BLaER1 (cell line): ENCODE results near the gene PLA2R1.
"Not testable (repeated sequence)": the region's sequence is repeated elsewhere in the genome, so short reads cannot be mapped to it uniquely, and the experiment has no call there.

Source experiments
- H3K27ac ChIP-seq: shearing (Covaris generic); formaldehyde crosslinking; 2 replicates; pipeline ENCODE4 v1.8.1; 2022
- H3K27me3 ChIP-seq: shearing (Covaris generic); formaldehyde crosslinking; 2 replicates; pipeline ENCODE4 v1.8.1; 2022
- H3K36me3 ChIP-seq: shearing (Covaris generic); formaldehyde crosslinking; 2 replicates; pipeline ENCODE4 v1.8.1; 2022
- H3K4me1 ChIP-seq: shearing (Covaris generic); formaldehyde crosslinking; 2 replicates; pipeline ENCODE4 v1.8.1; 2022
- H3K4me2 ChIP-seq: shearing (Covaris generic); formaldehyde crosslinking; 2 replicates; pipeline ENCODE4 v1.8.1; 2022
- H3K4me3 ChIP-seq: shearing (Covaris generic); formaldehyde crosslinking; 2 replicates; pipeline ENCODE4 v1.8.1; 2022
- H3K9ac ChIP-seq: shearing (Covaris generic); formaldehyde crosslinking; 2 replicates; pipeline ENCODE4 v1.8.1; 2022
- H3K9me3 ChIP-seq: shearing (Covaris generic); formaldehyde crosslinking; 2 replicates; pipeline ENCODE4 v1.8.1; 2022
- H4K20me1 ChIP-seq: shearing (Covaris generic); formaldehyde crosslinking; 2 replicates; pipeline ENCODE4 v1.8.1; 2022
- Cebpa-rat ChIP-seq: shearing (Covaris generic); IDR thresholded peaks from 2 replicates; pipeline ENCODE4 v1.8.1; 2022

PLA2R1 gene

GRCh38 chr2:159968279-159968900, 94.0 kb downstream of the PLA2R1 start:
- Histone ChIP-seq H3K4me3 (no peak overlapping the region), H3K27ac (no peak overlapping the region), H3K27me3 (no peaks in the 10 kb centered on the region), H3K4me1 (no peaks in the 10 kb centered on the region), H3K9ac (no peak overlapping the region), H3K36me3 (no peaks in the 10 kb centered on the region), H3K9me3 (no peaks in the 10 kb centered on the region), H4K20me1 (no peaks in the 10 kb centered on the region), H3K4me2 (no peak overlapping the region)
- no peak for TF ChIP-seq Cebpa-rat

GRCh38 chr2:159963700-159964099, 98.7 kb downstream of the PLA2R1 start:
- no peaks in the 10 kb centered on the region for H4K20me1 ChIP-seq
- no peak overlapping the region for H3K4me2 ChIP-seq
- no peak overlapping the region for H3K27ac ChIP-seq
- H3K36me3 ChIP-seq, result no peaks in the 10 kb centered on the region
- H3K4me3 ChIP-seq, result no peak overlapping the region
- H3K27me3 ChIP-seq, result no peaks in the 10 kb centered on the region
- no peaks in the 10 kb centered on the region for H3K4me1 ChIP-seq
- no peak overlapping the region for H3K9ac ChIP-seq
- TF ChIP-seq Cebpa-rat, result no peak
- H3K9me3 ChIP-seq, result no peaks in the 10 kb centered on the region

- not testable (repeated sequence) for H3K9me3 ChIP-seq, H3K9ac ChIP-seq, H3K36me3 ChIP-seq, H3K4me3 ChIP-seq, H3K4me2 ChIP-seq, H4K20me1 ChIP-seq, H3K27ac ChIP-seq, H3K27me3 ChIP-seq, H3K4me1 ChIP-seq
Observed at GRCh38 chr2:159962513-159962912, 99.9 kb downstream of the PLA2R1 start.

GRCh38 chr2:159961451-159961850, 101.0 kb downstream of the PLA2R1 start:
- Histone ChIP-seq H3K9ac (no peak overlapping the region), H3K4me3 (no peak overlapping the region), H3K9me3 (no peaks in the 10 kb centered on the region), H3K27ac (no peak overlapping the region), H3K36me3 (no peaks in the 10 kb centered on the region), H3K4me1 (no peaks in the 10 kb centered on the region), H3K27me3 (no peaks in the 10 kb centered on the region), H4K20me1 (no peaks in the 10 kb centered on the region), H3K4me2 (no peak overlapping the region)
- no peak for TF ChIP-seq Cebpa-rat

- no peaks in the 10 kb centered on the region for H3K4me1 ChIP-seq
- no peak overlapping the region for H3K9ac ChIP-seq
- no peaks in the 10 kb centered on the region for H3K27me3 ChIP-seq
- no peak overlapping the region for H3K4me3 ChIP-seq
- H3K36me3 ChIP-seq, result no peaks in the 10 kb centered on the region
- TF ChIP-seq Cebpa-rat, result no peak
- H4K20me1 ChIP-seq, result no peaks in the 10 kb centered on the region
- H3K9me3 ChIP-seq, result no peaks in the 10 kb centered on the region
- H3K27ac ChIP-seq, result no peak overlapping the region
- H3K4me2 ChIP-seq, result no peak overlapping the region
Observed at GRCh38 chr2:159961037-159961436, 101.4 kb downstream of the PLA2R1 start.

- H3K4me1 ChIP-seq, result no peaks in the 10 kb centered on the region
- no peak overlapping the region for H3K4me3 ChIP-seq
- H3K9me3 ChIP-seq, result no peaks in the 10 kb centered on the region
- H3K9ac ChIP-seq, result no peak overlapping the region
- H3K27me3 ChIP-seq, result no peaks in the 10 kb centered on the region
- no peak for TF ChIP-seq Cebpa-rat
- H3K4me2 ChIP-seq, result no peak overlapping the region
- no peaks in the 10 kb centered on the region for H4K20me1 ChIP-seq
- no peak overlapping the region for H3K27ac ChIP-seq
- H3K36me3 ChIP-seq, result no peaks in the 10 kb centered on the region
Observed at GRCh38 chr2:159960414-159960813, 102.0 kb downstream of the PLA2R1 start.

- Histone ChIP-seq H3K4me1 (no peaks in the 10 kb centered on the region), H3K36me3 (no peaks in the 10 kb centered on the region), H3K9ac (no peak overlapping the region), H3K9me3 (no peaks in the 10 kb centered on the region), H3K4me2 (no peak overlapping the region), H3K27ac (no peak overlapping the region), H4K20me1 (no peaks in the 10 kb centered on the region), H3K27me3 (no peaks in the 10 kb centered on the region), H3K4me3 (no peak overlapping the region)
- TF ChIP-seq Cebpa-rat, result no peak
Observed at GRCh38 chr2:159959136-159959535, 103.3 kb downstream of the PLA2R1 start.

- Histone ChIP-seq H3K27ac (no peak overlapping the region), H3K27me3 (no peaks in the 10 kb centered on the region), H3K4me2 (no peak overlapping the region), H3K9ac (no peak overlapping the region), H4K20me1 (no peaks in the 10 kb centered on the region), H3K4me1 (no peaks in the 10 kb centered on the region), H3K4me3 (no peak overlapping the region), H3K36me3 (no peaks in the 10 kb centered on the region), H3K9me3 (no peaks in the 10 kb centered on the region)
- TF ChIP-seq Cebpa-rat, result no peak
Observed at GRCh38 chr2:159953136-159953823, 109.1 kb downstream of the PLA2R1 start.

- Histone ChIP-seq H3K27ac (no peak overlapping the region), H4K20me1 (no peaks in the 10 kb centered on the region), H3K4me2 (no peak overlapping the region), H3K36me3 (no peaks in the 10 kb centered on the region), H3K9me3 (no peaks in the 10 kb centered on the region), H3K9ac (no peak overlapping the region), H3K4me1 (no peaks in the 10 kb centered on the region), H3K4me3 (no peak overlapping the region), H3K27me3 (no peaks in the 10 kb centered on the region)
- no peak for TF ChIP-seq Cebpa-rat
Observed at GRCh38 chr2:159946326-159946999, 116.0 kb downstream of the PLA2R1 start.

GRCh38 chr2:159944874-159945273, 117.5 kb downstream of the PLA2R1 start:
- no peak overlapping the region for H3K9ac ChIP-seq
- no peak overlapping the region for H3K4me2 ChIP-seq
- H3K27me3 ChIP-seq, result no peaks in the 10 kb centered on the region
- no peaks in the 10 kb centered on the region for H3K36me3 ChIP-seq
- no peaks in the 10 kb centered on the region for H3K4me1 ChIP-seq
- H3K27ac ChIP-seq, result no peak overlapping the region
- H3K9me3 ChIP-seq, result no peaks in the 10 kb centered on the region
- no peaks in the 10 kb centered on the region for H4K20me1 ChIP-seq
- no peak for TF ChIP-seq Cebpa-rat
- no peak overlapping the region for H3K4me3 ChIP-seq
